ENCODE measurements around the gene HSDL2. TPM values are rescaled to one million over a fixed set of nuclear protein-coding genes. Genes with fewer than 3 reads are reported as not detected.
"Not testable (repeated sequence)": the region's sequence is repeated elsewhere in the genome, so short reads cannot be mapped to it uniquely, and the experiment has no call there.

HSDL2 gene
- total and polyA plus RNA-seq, 3 donors from 2014 or later = 23.0 to 36.0 (median 24.0) TPM

DNA sequence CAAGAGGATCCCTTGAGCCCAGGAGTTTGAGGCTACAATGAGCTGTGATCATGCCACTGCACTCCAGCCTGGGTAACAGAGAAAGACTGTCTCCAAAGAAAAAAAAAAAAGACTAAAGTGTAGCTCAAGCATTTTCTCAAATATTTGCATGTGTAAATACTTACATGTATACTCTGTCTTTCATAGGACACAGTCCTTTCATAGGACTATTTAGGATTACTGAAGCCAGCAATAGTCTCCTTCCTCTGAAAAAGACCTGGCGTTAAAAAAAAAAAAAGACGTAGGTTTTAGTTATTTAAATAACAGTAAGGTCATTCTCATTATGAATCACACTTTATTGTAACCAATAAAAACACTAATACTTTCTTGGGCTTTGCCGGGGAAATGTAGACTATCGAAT is 29.9 kb downstream of the HSDL2 start:
- TF ChIP-seq, protein P1, sequence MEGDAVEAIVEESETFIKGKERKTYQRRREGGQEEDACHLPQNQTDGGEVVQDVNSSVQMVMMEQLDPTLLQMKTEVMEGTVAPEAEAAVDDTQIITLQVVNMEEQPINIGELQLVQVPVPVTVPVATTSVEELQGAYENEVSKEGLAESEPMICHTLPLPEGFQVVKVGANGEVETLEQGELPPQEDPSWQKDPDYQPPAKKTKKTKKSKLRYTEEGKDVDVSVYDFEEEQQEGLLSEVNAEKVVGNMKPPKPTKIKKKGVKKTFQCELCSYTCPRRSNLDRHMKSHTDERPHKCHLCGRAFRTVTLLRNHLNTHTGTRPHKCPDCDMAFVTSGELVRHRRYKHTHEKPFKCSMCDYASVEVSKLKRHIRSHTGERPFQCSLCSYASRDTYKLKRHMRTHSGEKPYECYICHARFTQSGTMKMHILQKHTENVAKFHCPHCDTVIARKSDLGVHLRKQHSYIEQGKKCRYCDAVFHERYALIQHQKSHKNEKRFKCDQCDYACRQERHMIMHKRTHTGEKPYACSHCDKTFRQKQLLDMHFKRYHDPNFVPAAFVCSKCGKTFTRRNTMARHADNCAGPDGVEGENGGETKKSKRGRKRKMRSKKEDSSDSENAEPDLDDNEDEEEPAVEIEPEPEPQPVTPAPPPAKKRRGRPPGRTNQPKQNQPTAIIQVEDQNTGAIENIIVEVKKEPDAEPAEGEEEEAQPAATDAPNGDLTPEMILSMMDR (IDR thresholded peaks at IDR 0.05) = no peak
- TF ChIP-seq POLR2A (IDR thresholded peaks at IDR 0.05) = no peak
- H3K27ac ChIP-seq = no peak overlapping the region
- DNase-seq = no peak
- 84 to 91% methylated on average over 4 of the region's 4 CpGs for WGBS, 2 donors
- H3K4me3 ChIP-seq = no peak overlapping the region
- no peaks in the 10 kb centered on the region for H3K36me3 ChIP-seq (ENCODE audit: low read depth, missing control alignments)
- no peaks in the 10 kb centered on the region for H3K4me1 ChIP-seq
- H3K27me3 ChIP-seq = no peaks in the 10 kb centered on the region
- H3K9me3 ChIP-seq = no peaks in the 10 kb centered on the region
- intact Hi-C loops (cut with DNase I; ENCODE audit: low total_unique reads) = no loop called here

DNA sequence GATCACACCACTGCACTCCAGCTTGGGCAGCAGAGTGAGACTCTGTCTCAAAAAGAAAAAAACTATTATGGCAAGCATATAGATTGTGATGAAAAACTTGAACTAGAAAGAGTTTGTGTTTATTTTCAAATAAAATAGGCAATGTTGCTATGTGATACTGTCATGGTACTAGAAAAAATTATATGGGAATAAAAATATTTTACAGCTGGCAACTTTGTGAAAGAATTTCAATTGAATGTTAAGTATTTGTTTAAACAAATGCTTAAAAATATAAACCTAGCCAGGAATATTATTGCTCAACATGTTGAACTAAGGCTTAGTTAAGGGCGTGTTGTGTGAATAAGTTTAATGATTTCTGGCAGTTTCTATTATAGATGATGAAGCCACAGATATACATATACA is 31.7 kb downstream of the HSDL2 start:
- H3K9me3 ChIP-seq = no peaks in the 10 kb centered on the region
- intact Hi-C loops (cut with DNase I; ENCODE audit: low total_unique reads) = no loop called here
- no peaks in the 10 kb centered on the region for H3K36me3 ChIP-seq (ENCODE audit: low read depth, missing control alignments)
- WGBS, 2 donors = 84 to 100% methylated on average over 1 of the region's 1 CpG
- TF ChIP-seq POLR2A (IDR thresholded peaks at IDR 0.05) = no peak
- TF ChIP-seq, protein P1 (IDR thresholded peaks at IDR 0.05) = no peak
- H3K27me3 ChIP-seq = no peaks in the 10 kb centered on the region
- no peak for DNase-seq
- no peak overlapping the region for H3K27ac ChIP-seq
- no peaks in the 10 kb centered on the region for H3K4me1 ChIP-seq
- no peak overlapping the region for H3K4me3 ChIP-seq

DNA sequence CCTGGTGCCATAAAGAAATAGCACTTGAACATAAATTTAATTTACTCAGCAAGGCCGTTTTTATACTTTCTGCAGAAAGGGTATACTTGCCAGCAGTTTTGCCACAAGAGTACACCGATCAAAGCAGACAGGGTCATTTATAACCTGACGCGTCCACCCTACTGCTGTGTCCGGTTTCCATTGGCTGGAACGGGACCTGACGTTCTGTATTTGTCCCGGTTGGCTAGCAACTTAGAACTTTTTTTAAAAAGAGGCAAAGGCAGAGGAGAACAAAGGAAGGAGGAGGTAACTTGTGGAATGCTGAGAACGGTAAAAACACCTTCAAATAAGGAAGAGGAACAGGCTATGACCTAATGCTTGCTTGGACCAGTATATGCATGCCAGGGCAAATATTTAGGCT is 33.8 kb downstream of the HSDL2 start:
- DNase-seq; H3K27ac ChIP-seq; H3K4me1 ChIP-seq; intact Hi-C loops (cut with DNase I; ENCODE audit: low total_unique reads); H3K9me3 ChIP-seq; H3K36me3 ChIP-seq (ENCODE audit: low read depth, missing control alignments); H3K27me3 ChIP-seq; H3K4me3 ChIP-seq: not testable (repeated sequence)
- 83 to 93% methylated on average over 8 to 9 of the region's 9 CpGs for WGBS, 2 donors

DNA sequence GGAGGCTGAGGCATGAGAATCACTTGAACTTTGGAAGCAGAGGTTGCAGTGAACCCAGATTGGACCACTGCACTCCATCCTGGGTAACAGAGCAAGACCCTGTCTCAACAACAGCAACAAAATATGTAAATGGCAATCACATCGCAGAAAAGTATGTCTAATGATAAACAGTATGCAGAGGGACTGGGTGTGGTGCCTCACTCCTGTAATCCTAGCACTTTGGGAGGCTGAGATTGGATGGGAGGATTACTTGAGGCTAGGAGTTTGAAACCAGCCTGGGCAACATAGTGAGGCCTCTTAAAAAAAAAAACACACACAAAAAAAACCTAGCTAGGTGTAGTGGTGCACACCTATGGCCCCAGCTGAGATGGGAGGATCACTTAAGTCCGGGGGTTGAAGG is 40.3 kb downstream of the HSDL2 start:
- TF ChIP-seq, protein P1 (IDR thresholded peaks at IDR 0.05) = no peak
- no peak for TF ChIP-seq POLR2A (IDR thresholded peaks at IDR 0.05)
- Histone ChIP-seq H3K27ac (no peak overlapping the region), H3K4me3 (no peak overlapping the region), H3K4me1 (no peaks in the 10 kb centered on the region), H3K36me3 (ENCODE audit: low read depth, missing control alignments) (no peaks in the 10 kb centered on the region), H3K27me3 (no peaks in the 10 kb centered on the region), H3K9me3 (no peaks in the 10 kb centered on the region)
- 83 to 98% methylated on average over 2 of the region's 2 CpGs for WGBS, 2 donors
- intact Hi-C loops (cut with DNase I; ENCODE audit: low total_unique reads) = no loop called here
- DNase-seq = no peak

DNA sequence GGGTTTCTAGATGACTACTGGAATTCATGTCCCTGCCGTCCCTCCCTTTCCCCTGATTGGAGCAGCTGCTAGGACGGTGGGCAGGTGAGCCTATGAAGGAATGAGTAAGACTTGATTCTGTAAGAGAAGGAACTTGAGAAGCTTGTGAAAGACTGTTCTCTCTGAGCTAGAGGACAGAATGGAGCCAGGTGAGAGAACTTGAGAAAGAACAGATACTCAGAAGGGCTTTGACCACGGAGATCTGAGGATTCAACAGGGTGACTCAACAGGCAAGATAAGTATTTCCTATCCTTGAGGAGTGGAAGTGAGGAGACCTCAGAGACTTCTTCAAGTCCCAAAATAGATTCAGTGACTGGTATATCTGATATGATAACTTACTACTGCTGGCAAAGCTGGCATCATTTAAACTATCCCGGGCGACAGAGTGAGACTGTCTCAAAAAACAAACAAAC is 41.9 kb downstream of the HSDL2 start:
- intact Hi-C loops (cut with DNase I; ENCODE audit: low total_unique reads) = no loop called here
- Histone ChIP-seq H3K4me1 (no peaks in the 10 kb centered on the region), H3K36me3 (ENCODE audit: low read depth, missing control alignments) (no peaks in the 10 kb centered on the region), H3K9me3 (no peaks in the 10 kb centered on the region), H3K27me3 (no peaks in the 10 kb centered on the region), H3K4me3 (no peak overlapping the region), H3K27ac (no peak overlapping the region)
- DNase-seq = no peak
- TF ChIP-seq POLR2A (IDR thresholded peaks at IDR 0.05) = no peak
- TF ChIP-seq, protein P1 (IDR thresholded peaks at IDR 0.05) = no peak
- WGBS, 2 donors = 84 to 88% methylated on average over 5 of the region's 5 CpGs

Measured in testis (tissue), 3 donors.